ENCODE data around the gene GNA14.

Gene GNA14

DNA sequence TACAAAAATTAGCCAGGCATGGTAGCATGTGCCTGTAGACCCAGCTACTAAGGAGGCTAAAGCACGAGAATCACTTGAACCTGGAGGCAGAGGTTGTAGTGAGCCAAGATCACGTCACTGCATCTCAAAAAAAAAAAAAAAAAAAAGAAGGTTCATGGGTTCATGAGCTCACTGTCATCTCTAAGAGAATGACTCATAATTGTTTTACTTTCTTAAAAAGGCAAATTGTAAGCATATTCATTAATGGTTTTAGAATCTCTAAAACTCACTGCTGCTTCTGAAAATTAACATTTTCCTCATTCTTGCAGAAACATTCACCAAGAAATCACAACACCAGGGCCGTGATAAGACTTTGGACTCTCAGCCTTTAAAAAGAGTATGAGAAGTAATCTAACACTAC is 103.6 kb downstream of the GNA14 start:
- no peak overlapping the region for H3K27ac ChIP-seq
- TF ChIP-seq, protein P1, sequence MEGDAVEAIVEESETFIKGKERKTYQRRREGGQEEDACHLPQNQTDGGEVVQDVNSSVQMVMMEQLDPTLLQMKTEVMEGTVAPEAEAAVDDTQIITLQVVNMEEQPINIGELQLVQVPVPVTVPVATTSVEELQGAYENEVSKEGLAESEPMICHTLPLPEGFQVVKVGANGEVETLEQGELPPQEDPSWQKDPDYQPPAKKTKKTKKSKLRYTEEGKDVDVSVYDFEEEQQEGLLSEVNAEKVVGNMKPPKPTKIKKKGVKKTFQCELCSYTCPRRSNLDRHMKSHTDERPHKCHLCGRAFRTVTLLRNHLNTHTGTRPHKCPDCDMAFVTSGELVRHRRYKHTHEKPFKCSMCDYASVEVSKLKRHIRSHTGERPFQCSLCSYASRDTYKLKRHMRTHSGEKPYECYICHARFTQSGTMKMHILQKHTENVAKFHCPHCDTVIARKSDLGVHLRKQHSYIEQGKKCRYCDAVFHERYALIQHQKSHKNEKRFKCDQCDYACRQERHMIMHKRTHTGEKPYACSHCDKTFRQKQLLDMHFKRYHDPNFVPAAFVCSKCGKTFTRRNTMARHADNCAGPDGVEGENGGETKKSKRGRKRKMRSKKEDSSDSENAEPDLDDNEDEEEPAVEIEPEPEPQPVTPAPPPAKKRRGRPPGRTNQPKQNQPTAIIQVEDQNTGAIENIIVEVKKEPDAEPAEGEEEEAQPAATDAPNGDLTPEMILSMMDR (conservative IDR thresholded peaks at IDR 0.05) = no peak
- TF ChIP-seq ZFX (IDR thresholded peaks at IDR 0.05) = no peak

DNA sequence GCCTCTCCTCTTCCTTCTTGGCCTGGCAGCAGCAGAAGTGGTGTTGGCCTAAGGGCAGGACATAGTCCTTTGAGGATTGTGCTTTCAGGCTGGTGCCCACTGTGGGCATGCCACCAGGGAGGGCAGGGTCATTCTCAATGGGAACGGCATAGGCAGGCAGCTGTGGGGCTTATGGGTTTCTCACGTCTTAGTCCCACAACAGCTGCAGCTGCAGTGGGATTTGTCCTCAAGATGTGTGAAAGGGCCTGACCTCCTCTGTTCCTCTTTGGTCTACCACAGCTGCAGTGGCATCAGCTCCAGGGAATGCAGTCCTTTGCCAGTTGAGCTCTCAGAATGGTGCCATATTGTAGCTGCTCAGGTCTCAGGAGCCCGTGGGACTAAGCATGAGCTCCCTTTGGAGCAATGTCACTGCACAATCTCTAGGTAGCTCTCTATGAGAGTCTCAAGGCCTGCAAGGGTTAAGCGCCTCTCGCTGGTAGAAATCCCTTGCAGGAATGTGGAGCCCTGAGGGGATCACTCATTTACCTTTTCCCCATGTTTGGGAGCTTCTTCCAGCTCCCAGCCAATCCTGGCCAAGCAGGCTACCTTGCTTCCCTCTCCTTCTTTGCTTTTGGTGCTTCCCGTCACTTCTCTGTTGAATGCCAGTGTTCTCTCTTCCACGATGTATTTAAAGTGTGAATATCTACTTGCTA is 104.8 kb downstream of the GNA14 start:
- no peak overlapping the region for H3K27ac ChIP-seq

DNA sequence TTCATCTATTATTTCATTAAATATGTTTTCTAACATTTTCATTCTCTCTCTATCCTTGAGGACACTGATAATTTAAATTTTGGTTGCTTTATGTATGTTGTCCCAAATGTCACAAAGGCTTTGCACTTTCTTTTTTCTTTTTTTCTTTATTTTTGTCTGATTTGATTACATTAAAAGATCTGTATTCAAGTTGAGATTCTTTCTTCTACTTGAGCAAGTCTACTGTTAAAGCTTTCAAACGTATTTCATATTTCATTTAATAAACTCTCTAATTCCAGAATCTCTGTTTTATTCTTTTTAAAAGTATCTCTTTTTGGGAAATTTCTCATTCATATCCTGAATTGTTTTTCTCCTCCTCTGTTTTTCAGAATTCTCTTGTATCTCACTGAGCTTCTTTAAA is 106.5 kb downstream of the GNA14 start:
- TF ChIP-seq ZFX (IDR thresholded peaks at IDR 0.05) = no peak
- TF ChIP-seq, protein P1 (conservative IDR thresholded peaks at IDR 0.05) = no peak

More for the DNA sequence above, 104.8 kb downstream of the GNA14 start:
- TF ChIP-seq, protein P1 (conservative IDR thresholded peaks at IDR 0.05) = no peak
- no peak for TF ChIP-seq ZFX (IDR thresholded peaks at IDR 0.05)

DNA sequence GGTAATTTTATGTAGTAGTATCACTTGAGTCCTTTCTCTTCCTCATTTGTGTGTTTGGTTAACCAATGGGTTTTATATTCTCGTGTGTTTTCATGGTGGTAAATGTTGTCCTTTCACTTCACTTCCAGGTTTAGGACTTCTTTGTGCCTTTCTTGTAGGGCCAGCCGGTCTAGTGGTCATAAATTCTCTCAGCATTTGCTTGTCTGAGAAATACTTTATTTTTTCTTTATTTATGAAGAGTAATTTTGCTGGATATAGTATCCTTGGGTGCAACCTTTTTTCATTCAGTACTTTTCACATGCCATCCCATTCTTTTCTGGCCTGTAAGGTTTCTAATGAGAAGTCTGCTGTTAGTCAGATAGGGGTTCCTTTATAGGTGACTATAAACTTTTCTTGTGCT is 107.1 kb downstream of the GNA14 start:
- H3K27ac ChIP-seq = no peak overlapping the region
- TF ChIP-seq, protein P1 (conservative IDR thresholded peaks at IDR 0.05) = no peak
- TF ChIP-seq ZFX (IDR thresholded peaks at IDR 0.05) = no peak

More for the DNA sequence above, 106.5 kb downstream of the GNA14 start:
- H3K27ac ChIP-seq = no peak overlapping the region

DNA sequence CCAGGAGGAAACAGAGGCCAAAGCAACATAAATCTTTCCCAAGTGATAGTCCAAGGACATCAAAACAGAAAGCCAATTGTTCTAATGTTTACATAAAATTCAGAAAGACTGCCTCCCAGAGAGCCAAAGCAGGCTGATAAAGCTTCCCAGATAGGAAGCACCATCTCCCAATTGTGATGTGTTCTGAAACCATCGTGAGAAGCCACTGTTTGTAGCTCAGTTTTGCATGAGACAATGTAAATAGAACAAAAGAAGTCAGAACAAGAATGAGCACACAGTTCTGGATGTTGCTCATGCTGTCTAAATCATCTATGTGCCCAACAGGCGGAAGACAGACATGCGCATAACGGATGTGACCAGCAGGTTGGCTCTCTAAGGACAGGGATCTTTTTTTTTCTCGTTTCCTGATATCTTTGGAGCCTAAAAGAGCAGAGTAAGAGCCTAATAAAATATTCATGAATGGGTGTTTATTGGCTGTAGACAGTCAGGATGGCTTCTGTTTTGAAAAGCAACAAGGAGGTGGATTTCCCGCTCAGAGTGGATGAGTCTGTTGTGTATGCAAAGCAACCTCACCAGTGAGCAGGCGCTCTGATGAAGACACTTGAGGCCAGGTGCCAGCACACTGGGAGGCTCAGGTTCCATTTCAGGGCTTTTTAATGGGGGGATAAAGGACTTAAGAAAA is 113.6 kb downstream of the GNA14 start:
- TF ChIP-seq, protein P1 (conservative IDR thresholded peaks at IDR 0.05) = no peak
- TF ChIP-seq ZFX (IDR thresholded peaks at IDR 0.05) = no peak

DNA sequence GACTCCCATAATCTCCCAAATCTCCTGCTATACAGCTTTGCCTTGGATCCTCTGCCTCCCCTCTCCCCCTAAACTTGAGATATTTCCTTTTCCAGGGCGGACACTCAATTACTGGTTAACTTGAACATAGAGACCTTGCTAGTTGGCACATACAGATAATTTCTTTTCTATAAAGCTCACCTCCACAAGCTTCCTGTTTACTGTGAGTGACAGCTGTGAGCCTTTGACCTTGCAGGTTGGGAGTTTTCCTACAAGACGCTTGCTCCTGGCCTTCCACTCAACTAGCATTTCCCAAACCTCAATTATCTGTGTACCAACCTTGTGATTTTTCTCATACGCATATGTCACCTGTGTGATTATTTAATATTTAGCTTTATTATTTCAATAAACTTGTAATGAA is 114.5 kb downstream of the GNA14 start:
- no peak overlapping the region for H3K27ac ChIP-seq
- TF ChIP-seq ZFX (IDR thresholded peaks at IDR 0.05) = no peak
- TF ChIP-seq, protein P1 (conservative IDR thresholded peaks at IDR 0.05) = no peak

More for the DNA sequence above, 113.6 kb downstream of the GNA14 start:
- H3K27ac ChIP-seq = no peak overlapping the region

DNA sequence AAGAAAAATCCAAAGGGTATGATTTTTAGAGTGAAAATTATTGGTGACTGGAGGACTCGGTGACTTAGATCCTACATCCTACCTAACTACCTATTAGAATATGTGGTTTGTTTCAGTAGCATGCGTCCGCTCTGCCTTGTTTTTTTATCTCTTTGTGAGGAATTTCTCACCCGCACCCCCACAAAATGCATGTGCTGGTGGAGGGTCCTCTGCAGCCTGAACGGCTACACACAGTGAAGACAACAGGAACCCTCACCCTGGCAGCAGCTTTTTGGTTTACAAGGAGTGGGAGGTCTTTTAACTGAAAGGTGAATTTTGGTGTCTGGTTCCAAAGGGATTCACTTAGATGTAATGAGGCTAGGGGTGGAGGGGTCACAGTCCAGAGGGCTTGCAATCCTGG is 115.5 kb downstream of the GNA14 start:
- TF ChIP-seq ZFX (IDR thresholded peaks at IDR 0.05) = no peak
- TF ChIP-seq, protein P1 (conservative IDR thresholded peaks at IDR 0.05) = no peak
- H3K27ac ChIP-seq = no peak overlapping the region
